Left lobe of liver (tissue), 2 donors: ENCODE measurements around the gene MDC1. TPM values are rescaled to one million over a fixed set of nuclear protein-coding genes. Genes with fewer than 3 reads are reported as not detected.
"Not testable (repeated sequence)": the region's sequence is repeated elsewhere in the genome, so short reads cannot be mapped to it uniquely, and the experiment has no call there.

Source experiments
- ATAC-seq: fragments of 200-7000 bp; cut with Tn5 transposase; one replicate; pipeline ENCODE4 v1.9.1; 2020; ENCODE audit warnings: mild to moderate bottlenecking, moderate library complexity
- DNase-seq: peaks from one replicate; pipeline ENCODE4 v3.0.0-alpha.2; 2020; ENCODE audit warnings: low spot score
- total RNA-seq: library from RNA; stranded (reverse); gene quantifications from one replicate; pipeline ENCODE4 v1.2.1, GENCODE V29; 2021
- donor health status: DM: no; HTN: no; CAD: no; lungs with moderate emphysema.
- donor health status: DM: no; HTN: yes; CAD: no.

MDC1 gene
- total RNA-seq, 1 donor from 2014 or later: 13.7 TPM

DNA sequence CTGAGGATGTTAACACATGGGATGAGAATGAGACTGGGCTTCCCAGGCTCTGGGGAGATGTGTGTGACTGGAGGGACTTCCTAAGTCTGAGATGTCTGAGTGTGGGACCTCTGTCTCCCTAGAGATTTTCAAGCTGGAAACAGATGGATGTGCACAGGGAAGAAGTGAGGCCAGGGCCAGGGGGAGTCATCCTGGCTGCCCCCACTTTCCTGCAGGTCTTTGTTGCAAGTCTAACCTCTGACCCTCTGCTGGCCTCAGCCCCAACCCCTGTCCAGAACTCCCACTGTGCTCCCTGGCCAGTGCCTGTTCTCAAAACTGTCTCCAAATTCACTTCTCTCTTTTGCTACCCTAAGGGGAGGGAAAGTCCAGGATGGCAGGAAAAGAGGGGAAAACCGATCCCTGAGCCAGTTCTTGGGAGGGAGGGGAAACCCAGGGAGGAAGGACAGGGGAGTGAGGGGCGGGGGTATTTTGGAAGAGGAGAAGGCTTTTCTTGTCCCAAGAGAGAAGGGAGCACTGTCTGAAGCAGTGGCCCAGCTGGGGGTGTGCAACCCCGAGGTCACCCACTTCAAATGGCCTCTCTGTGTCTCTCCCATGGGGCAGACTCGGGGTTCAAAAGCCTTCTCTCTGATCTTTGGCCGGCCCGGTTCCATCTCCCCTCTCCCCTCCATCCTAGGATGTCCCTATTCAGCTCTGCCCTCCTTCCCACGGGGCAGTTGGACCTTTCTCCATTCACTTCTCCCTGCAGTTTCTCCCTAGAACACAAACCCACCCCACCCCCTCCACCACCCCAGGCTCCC lies 33.7 kb downstream of the MDC1 start:
- no peak for ATAC-seq
- no peak for DNase-seq

DNA sequence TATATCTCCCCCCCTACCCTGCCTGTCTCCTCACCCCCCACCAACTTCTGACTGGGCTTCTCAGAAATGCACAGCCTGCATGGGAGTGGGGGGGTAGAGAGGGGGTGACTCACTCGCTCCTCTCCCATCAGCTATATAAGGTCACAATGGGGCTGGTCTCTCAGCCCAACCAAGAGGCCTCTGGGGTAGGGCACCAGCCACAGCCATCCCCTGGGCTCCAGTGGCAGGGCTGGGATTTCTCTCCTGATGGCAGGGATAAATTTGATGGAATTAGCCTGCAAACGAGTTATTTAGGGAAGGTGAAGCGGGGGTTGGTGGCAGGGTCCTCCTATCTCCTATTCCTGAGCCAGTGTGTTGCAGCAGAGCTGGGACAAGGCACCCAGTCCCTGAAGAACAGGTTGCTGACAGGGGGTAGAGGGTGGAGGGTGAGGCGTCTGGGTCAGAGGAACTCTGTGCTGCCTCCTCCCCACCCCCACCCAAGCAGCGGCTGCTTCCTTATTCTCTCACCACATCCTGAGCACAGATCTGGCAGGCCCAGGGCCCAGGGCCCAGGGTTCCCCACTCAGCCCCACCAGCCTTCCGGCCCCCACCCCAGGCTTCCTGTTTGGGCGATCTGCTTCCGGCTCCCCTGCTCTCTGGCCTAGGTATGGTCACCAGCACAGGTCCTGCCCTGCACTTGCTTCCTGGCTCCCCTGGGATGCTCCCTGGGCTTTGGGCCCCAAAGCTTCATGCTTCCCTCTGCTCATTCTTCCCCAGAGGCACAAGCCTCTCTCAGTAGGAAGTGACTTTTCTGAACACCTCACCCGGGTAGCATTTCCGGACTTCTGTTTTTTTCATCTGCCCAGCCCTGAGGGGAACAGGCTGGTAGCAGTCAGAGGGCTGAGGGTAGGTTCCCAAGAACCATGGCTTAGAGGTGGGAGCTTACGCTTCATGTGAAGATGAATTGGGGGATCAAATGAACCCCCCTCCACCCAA lies 34.7 kb downstream of the MDC1 start:
- DNase-seq (peak; percentile 73), ATAC-seq (no peak)

DNA sequence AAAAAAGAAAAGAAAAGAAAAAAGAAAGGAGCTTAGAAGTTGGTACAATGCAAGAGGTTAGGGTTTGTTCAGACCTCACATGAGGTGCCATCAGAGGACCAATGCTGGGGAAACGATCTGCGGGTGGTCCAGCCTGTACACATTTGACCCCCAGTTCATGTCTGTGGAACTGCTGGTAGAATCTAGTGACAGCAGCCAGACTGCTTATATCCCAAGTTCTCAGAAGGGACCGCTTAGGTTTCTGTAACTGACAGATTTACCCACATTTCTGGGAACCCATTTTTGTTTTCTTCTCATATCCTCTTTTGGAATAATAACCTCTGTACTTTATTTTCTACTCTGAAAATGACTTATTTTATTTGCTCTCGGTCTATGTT lies 35.3 kb downstream of the MDC1 start:
- ATAC-seq (no peak), DNase-seq (no peak)

DNA sequence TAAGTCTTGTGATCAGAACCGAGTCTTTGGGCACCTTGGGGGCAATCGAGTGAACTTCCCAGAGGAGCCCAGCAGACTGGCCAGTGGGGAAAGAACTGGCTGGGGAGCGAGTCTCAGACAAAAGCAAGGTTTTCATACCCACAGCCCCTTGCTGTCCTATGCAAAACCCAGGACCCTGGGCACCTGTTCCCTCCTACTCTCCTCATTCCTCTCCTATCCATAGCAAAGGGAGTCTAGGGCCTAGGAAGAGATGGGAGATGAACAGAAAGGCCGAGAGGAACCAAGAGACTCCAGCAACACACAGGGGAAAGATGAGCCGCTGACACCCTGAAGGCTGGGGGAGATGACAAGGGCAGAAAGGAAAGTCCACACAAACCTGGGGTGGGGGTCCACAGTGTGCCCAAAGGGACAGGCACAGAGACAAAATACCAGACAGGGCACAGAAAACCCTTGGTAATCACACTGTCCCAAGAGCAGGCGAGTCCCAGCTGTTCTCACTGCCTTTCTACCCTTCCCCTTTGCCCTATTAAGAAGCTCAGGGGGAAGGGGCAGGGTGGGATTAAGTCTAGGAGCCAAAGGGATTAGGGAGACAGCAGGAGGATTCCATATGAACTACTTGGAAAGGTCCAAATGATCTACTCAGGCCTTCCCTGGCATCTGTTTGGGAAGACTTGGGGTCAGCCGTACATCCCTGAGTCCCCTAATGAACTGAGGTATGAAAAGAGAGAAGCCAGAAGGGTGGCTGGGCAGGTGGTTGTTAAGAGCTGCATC lies 37.1 kb downstream of the MDC1 start:
- DNase-seq (no peak), ATAC-seq (no peak)

DNA sequence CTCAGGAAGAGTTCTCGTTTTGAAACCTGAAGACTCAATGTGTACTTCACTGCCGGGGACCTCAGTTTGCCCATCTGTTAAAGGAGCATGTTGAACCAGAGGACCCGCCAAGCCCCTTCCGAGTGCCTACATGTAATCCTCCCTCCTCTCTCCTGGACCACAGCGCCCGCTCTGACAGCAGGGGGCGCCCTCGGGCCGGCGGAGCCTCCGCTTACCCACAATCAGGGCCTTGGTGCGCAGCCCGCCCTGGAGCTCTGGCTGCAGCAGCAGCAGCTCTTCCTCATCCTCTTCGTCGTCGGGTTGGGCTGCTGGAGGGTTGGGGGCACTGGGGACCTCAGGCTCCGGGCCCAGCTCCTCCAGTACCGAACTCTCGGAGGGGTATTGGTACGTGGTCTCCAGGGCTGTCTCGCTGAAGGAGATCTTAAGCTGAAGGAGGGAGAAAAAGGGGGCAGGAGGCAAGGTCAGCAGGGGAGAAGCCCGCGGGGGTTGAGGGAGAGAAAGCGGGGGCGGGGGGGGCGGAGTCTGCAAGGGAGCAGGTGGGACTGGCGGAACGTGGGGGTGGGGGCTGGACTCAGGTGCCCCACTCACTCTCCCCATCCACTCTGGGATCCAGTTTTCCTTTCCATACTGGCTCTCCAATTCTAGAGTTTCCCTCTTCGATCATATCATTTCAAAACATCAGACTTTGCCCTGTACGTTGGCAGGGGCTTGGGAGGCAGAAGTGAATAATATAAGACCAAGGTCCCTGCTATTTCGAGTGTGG lies 37.9 kb downstream of the MDC1 start:
- ATAC-seq (peak; percentile 88), DNase-seq (peak; percentile 93)

DNA sequence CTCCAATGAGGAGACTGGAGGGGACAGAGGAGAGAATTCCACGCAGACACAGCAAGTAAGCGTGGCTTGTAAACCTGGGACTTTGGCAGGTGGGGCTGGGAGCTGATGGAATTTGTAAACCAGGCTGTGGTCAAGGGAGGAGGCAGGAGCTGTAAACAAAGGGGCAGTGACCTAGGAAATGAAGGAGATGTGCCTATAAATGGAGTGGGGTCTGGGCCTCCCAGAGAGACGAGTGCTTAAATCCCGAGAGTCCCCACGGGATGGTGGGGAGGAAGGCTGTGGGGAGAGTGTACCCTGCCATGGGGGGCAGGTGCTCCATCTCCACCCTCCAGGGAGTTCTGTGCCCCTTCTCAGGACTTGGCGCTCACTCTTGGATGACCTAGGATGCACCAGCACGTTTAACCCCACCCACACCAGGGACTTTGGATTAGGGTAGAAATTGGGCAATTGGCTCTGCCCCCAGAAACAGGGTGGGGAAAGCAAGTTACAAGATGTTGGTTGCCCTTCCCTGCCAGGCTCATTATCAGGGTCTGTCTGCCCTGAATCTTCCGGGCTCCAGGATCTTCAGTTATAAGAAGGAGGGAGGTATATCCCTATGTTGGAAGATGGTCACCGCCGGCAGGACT lies 40.3 kb downstream of the MDC1 start:
- peak; percentile 83 for DNase-seq
- peak; percentile 33 for ATAC-seq

DNA sequence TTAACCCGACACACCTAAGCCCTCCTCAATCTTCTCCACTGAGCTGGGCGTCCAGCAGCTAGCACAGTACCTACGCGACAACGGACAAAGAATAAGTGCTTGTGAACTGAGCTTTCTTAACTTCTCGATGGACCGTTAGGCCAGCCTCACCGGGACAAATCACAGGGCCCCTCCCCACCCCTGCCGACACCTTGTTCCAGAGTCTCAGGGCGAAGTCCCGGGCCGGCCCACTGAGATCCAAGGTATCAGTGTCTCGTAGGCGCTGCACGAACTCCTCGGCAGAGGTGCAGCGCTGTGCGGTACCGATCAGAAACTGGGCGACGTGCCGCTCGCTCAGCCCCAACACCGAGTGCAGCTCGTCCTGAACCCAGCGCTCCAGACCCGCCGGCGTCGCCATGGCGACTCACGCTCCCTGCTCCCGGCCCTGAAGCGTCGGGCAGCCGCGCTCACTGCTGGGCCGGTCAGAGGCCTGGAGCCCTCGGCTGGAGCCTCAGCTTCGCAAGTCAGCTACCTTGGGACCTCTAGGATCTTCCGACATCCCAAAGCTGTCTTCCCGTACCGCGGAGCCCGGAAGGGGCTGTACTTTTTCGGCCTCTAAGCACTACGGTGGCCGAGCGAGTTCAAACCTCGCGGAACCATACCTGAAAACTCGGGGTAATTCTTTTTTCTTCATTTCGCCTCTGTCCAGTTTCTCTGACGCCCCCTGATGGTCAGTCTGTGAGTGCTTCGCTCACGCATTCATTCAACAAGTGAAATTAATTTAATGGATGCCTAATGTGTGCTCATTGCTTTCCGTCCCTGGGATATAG lies 44.4 kb downstream of the MDC1 start, which contains the start of gene DHX16:
DHX16 (minus strand) TSS at position 562 of the 809 bp plus-strand sequence; CDS start at position 397, 165 bp downstream.
- ATAC-seq: peak; percentile 87
- DNase-seq: peak; percentile 96

DNA sequence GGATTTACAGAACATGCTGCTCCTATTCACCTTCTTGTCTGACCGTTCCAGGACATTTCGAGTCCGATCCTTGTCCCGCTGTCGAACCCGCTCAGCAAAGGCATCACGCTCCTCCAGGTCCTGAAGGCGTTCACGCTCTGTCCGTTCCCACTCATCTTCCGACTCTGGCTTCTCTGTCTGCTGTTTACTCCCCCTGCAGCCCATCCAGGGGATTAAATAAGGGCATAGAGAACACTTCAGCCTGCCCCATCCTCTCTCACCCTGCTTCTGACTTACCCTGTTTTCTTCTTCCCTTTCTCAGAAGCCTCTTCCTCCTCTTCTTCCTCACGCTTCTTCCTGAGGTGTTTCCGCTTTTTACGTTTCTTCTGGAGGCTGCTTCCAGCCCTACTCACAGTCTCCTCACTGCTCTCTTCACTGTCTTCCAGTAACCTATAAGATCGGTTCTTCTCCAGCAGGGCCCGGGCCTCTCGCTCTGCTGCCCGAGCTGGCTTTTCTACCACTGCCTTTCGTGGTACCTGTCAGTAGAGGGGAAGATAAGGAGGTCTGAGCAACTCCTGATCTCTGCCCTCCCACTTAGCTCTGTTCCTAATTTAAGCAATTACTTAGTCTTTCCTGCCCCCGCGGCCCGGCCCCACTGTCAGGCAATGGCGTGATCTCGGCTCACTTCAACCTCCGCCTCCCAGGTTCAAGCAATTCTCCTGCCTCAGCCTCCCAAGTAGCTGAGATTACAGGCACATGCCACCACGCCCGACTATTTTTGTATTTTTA lies 46.1 kb downstream of the MDC1 start:
- ATAC-seq (no peak), DNase-seq (no peak)

DNA sequence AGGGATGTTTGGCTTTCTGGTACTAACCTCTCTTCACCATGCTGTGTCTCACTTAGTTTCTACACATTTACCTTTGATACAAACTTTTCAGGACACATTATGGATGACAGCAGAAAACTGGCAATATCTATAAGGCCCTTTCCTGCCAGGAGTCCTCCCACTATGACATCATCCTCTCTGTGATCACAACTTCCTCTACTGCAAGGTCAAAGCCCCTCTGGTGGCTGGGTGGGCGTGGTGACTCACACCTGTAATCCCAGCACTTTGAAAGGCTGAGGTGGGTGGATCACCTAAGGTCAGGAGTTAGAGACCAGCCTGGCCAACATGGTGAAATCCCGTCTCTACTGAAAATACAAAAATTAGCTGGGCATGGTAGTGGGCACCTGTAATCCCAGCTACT lies 50.8 kb downstream of the MDC1 start:
- not testable (repeated sequence) for DNase-seq, ATAC-seq

DNA sequence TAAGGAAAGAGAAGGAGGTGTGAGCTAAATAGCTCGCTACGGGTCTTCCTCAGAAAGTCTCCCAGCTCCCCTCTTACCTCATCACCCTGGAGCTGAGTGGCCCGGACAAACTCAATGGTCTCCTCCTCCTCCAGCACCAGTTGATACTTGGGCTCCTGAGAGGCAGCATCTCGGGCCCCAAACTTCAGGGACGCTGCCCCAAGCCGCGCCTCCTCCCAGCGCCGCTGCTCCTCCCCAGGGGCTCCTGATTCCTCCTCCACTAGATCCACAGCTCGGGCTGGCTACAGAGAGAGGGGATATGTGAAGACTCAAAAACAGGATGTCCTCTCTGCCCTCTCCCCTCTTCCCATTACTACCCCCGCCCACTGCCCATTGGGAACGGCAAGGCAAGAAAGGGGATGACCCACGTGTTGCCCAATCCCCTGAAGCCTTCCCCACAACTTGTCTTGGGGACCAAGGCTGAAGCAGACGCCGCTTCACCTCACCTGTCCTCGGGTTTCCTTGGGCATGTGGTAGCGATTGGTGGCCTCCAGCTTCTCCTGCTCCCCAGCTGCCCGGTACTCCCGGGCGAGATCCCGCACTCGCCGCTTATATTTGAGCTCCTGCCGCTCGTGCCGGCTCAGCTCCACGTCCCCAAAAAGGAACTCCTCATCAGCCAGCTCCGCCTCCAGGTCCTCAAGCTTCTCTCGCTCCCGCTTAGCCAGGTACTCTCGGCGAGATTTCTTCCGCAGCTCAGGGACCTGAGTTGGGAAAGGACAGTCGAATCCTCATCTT lies 51.9 kb downstream of the MDC1 start:
- DNase-seq: no peak

DNA sequence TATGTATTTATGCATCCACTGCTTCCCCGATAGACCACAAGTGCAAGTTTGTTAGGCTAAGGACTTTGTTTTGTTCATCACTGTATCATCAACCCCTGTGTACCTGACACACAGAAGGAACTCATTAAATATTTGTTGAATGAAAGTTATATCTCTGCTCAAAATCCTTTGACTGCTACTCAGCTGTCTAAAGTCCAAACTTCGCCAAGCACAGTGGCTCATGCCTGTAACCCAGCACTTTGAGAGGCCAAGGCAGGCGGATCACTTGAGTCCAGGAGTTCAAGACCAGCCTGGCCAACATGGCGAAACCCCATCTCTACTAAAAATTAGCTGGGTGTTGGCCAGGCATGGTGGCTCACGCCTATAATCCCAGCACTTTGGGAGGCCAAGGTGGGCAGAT lies 59.2 kb downstream of the MDC1 start:
- not testable (repeated sequence) for DNase-seq
- peak; percentile 49 for ATAC-seq

More for the DNA sequence above, 51.9 kb downstream of the MDC1 start:
- no peak for ATAC-seq

DNA sequence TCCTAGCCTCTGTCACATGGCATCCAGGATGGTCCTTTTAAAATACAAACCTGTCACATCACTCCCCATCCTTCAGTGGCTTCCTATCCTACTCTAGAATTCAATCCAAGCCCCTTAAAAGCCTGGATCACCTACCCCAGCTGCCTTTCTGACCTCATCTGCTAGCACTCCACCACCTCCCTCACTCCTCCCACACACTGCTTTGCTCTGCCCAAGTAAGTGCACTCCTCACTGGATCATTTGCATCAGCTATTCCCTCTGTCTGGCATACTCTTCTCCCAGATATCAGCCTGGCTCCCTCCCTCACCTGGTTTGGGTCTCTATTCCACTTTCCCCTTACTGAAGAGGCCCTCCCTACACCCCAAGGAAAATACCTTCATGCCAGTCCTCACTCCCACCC lies 59.6 kb downstream of the MDC1 start:
- DNase-seq (no peak), ATAC-seq (no peak)

DNA sequence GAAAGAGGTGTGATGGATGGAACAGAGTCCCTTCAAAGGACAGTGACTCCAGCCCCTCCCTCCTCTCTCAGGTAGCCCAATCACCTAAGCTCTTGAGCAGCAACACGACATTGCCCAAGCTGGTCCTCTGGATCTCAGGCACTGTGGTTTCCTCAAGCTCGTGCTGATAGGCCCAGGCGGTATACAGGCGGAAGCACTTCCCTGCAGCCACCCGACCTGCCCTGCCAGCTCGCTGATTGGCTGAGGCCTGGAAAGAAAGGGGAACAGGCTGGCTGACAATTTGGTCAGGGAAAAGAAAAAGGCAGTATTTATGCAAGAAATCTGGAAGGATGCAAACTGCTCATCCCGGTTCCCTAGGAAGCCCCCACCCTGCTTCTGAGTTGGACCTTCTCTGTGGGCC lies 60.6 kb downstream of the MDC1 start:
- DNase-seq: no peak
- ATAC-seq: peak; percentile 22

DNA sequence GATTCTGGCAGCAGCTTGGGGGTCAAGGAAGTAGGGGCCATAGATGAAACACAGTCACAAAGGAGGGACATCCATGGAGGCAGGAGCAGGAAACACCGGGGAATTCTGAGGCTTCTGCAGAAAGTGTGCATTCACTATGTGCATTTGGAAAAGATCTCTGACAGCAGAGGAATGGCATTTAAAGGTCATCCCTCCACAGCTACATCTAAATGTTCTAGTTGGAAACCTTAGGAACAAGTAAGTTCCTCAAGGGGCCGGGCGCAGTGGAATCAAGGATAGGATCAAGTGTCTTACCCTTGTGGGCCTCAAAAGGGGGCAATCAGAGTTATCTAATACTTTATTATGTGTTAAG lies 61.4 kb downstream of the MDC1 start:
- DNase-seq: no peak
- ATAC-seq: no peak

DNA sequence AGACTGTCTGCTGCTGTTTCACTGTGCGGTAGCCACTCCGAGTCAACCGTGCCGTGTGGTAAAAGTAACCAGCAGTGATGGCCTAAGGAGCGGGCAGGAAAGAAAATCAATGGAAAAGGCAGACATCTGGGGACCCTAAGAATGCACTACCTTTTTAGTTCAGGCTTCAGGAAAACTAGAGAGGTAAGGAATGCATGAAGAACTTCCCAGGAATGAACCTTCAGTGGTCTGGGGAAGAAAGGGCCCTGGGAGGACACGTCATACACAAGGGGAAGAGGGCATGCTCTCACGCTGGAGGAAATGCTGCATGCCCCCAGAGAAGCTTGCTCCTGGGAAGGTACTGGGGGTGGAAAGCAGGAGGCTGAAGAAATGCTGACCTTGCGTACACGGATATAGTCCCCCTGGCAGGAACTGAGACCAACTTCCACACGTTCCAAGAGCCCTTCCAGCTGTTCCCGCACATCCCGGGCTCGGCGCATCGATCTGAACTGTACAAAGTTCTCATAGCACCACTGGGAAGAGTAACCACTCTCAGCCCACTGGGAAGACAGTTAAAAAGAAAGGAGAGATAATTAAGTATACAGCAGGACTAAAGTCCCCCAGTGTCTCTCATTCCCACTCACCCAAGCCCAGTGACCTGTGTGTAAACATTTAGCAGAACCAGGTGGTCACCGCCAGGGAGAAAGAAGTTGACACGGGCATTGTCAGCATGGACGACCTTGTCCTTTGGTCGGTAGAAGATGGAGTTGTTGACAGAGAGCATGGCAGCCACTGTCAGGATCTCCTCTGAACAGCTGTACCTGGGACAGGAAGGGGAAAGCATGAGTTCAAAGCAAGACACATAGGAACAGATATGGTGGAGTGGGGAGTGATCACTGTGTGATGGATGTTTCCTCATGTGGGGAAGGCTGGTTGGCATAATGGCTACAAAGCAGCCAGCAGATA lies 62.0 kb downstream of the MDC1 start:
- DNase-seq (no peak), ATAC-seq (peak; percentile 34)

DNA sequence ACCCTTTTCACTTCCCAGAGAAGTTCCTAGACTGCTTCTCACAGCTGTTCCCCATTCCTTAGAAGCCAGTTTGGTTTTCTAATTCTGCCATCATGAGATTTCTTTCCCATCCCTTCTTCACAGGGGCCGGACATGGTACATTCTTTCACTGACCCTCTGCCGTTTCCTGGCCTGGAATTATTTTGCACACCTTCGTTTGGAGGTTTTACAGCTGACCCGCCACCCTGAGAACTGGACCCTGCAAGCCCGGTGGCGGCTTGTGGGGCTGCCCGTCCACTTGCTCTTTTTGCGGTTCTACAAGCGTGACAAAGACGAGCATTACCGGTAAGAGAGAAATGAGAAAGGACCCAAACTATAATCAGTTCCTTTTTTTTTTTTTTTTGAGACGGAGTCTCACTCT lies 65.9 kb downstream of the MDC1 start:
- no peak for ATAC-seq
- DNase-seq: no peak
